ENCODE data around the gene HOXA3. TPM values are rescaled to one million over a fixed set of nuclear protein-coding genes. Genes with fewer than 3 reads are reported as not detected.

HOXA3 gene
- polyA plus RNA-seq, 1 of the 3 experiments (the other 2 are of a cell fraction) = 0.15 TPM

- H3K27ac ChIP-seq (ENCODE audit: low read depth in 2 of 2, low read length in 1 of 2) = no peak overlapping the region
- H3K27me3 ChIP-seq (ENCODE audit: insufficient read depth) = peaks cover 98% of the 10 kb centered on the region
- ChIA-PET POLR2A (no interaction called here), CTCF (interaction anchor here (0.7 to 2.7 kb wide), 10 partner anchors 15 to 375 kb away, joined by 3 to 8 read pairs (median 3); partner anchors contain the start of gene HOXA5)
- H2AFZ ChIP-seq (ENCODE audit: low read depth) = no peak overlapping the region
- no peaks in the 10 kb centered on the region for H3K9me3 ChIP-seq
- 17% methylated on average over 38 of the region's 38 CpGs for WGBS (ENCODE audit: low lambda C conversion rate)
- no peaks in the 10 kb centered on the region for H3F3A ChIP-seq (replicated peaks; ENCODE audit: insufficient read depth)
- no peaks in the 10 kb centered on the region for H3K9me2 ChIP-seq
- TF ChIP-seq EZH2phosphoT487 (IDR thresholded peaks at IDR 0.05; ENCODE audit: borderline replicate concordance, low read depth) (0 out of 2 replicates have a peak, but pooled peaks have one; percentile 0), NFIC (IDR thresholded peaks at IDR 0.05; ENCODE audit: borderline replicate concordance) (no peak)
- H4K20me1 ChIP-seq (ENCODE audit: insufficient read depth) = no peaks in the 10 kb centered on the region
- no peaks in the 10 kb centered on the region for H3K79me2 ChIP-seq (ENCODE audit: insufficient read depth)
- no peak overlapping the region for H3K4me2 ChIP-seq
- DNase-seq = no peak
- H3K4me1 ChIP-seq (ENCODE audit: control insufficient read depth in 1 of 2, insufficient read depth in 2 of 2, low read depth in 1 of 2, low read length in 1 of 2) = no peaks in the 10 kb centered on the region; a peak in 1 of 4 replicates
- no peak overlapping the region for H3K4me3 ChIP-seq (ENCODE audit: low read depth in 2 of 2, low read length in 1 of 2)
- no peak overlapping the region for H3K9ac ChIP-seq
- H3K36me3 ChIP-seq (replicated peaks in 1 of 2; ENCODE audit: control insufficient read depth in 1 of 2, insufficient read depth in 2 of 2, low read length in 1 of 2) = no peaks in the 10 kb centered on the region
Observed at GRCh38 chr7:27098578-27099451, 53.6 kb downstream of the HOXA3 start.

- Histone ChIP-seq H3K79me2 (ENCODE audit: insufficient read depth) (no peaks in the 10 kb centered on the region), H3K4me2 (no peak overlapping the region), H3K27me3 (ENCODE audit: insufficient read depth) (peaks cover 97% of the 10 kb centered on the region), H3K36me3 (replicated peaks in 1 of 2; ENCODE audit: control insufficient read depth in 1 of 2, insufficient read depth in 2 of 2, low read length in 1 of 2) (no peaks in the 10 kb centered on the region), H2AFZ (ENCODE audit: low read depth) (no peak overlapping the region), H3K27ac (ENCODE audit: low read depth in 2 of 2, low read length in 1 of 2) (no peak overlapping the region), H3K9ac (no peak overlapping the region), H3K4me1 (ENCODE audit: control insufficient read depth in 1 of 2, insufficient read depth in 2 of 2, low read depth in 1 of 2, low read length in 1 of 2) (no peaks in the 10 kb centered on the region; a peak in 1 of 4 replicates), H3K9me3 (no peaks in the 10 kb centered on the region), H4K20me1 (ENCODE audit: insufficient read depth) (no peaks in the 10 kb centered on the region), H3F3A (replicated peaks; ENCODE audit: insufficient read depth) (no peaks in the 10 kb centered on the region), H3K4me3 (ENCODE audit: low read depth in 2 of 2, low read length in 1 of 2) (no peak overlapping the region), H3K9me2 (no peaks in the 10 kb centered on the region)
- CTCF ChIA-PET = interaction anchor here (0.7 to 2.7 kb wide), 7 partner anchors 8 to 244 kb away, joined by 3 to 8 read pairs (median 4); partner anchors contain the start of gene HOXA5
- POLR2A ChIA-PET = interaction anchor here (0.6 kb wide), 1 partner anchor 51 kb away, joined by 3 read pairs; no protein-coding TSS in a partner anchor
- TF ChIP-seq GATA2 (CRISPR knock-in tag; IDR thresholded peaks at IDR 0.05) (no peak), RXRA (IDR thresholded peaks at IDR 0.05; ENCODE audit: borderline replicate concordance, low read depth) (no peak), MAX (IDR thresholded peaks at IDR 0.05; ENCODE audit: low read depth) (no peak), YY1 (IDR thresholded peaks at IDR 0.05; ENCODE audit: low read depth) (no peak), ELF1 (IDR thresholded peaks at IDR 0.05) (no peak), SMC3 (IDR thresholded peaks at IDR 0.05; ENCODE audit: low read depth, low read length) (no peak), TEAD4 (IDR thresholded peaks at IDR 0.05; ENCODE audit: borderline replicate concordance, insufficient read depth) (no peak), ZBTB33 (IDR thresholded peaks at IDR 0.05; ENCODE audit: borderline replicate concordance, low read depth) (no peak), CHD2 (IDR thresholded peaks at IDR 0.05; ENCODE audit: low read length, partially characterized antibody) (no peak), EP300 (IDR thresholded peaks at IDR 0.05; ENCODE audit: borderline replicate concordance in 1 of 2, low read depth in 1 of 2, low read length in 1 of 2) (no peak), USF2 (IDR thresholded peaks at IDR 0.05; ENCODE audit: borderline replicate concordance, low read depth, low read length) (no peak), TAF1 (IDR thresholded peaks at IDR 0.05; ENCODE audit: borderline replicate concordance, low read depth, low read length) (no peak), JUND (IDR thresholded peaks at IDR 0.05) (no peak), PBX3 (IDR thresholded peaks at IDR 0.05) (no peak), USF1 (IDR thresholded peaks at IDR 0.05; ENCODE audit: borderline replicate concordance, low read depth) (no peak), POLR2AphosphoS5 (IDR thresholded peaks at IDR 0.05; ENCODE audit: low read depth, low read length) (no peak)
- no peak for DNase-seq
- 14% methylated on average over 35 of the region's 35 CpGs for WGBS (ENCODE audit: low lambda C conversion rate)
Observed at GRCh38 chr7:27097686-27098577, 54.5 kb downstream of the HOXA3 start.
